AML-193 (cell line): Measurements from ENCODE around the gene ELMO1.
A peak's percentile ranks its signal among the peaks of the same experiment; 100 is the strongest.

Source experiments
- DNase-seq, 2 experiments: peaks; one replicate each; lab custom pipeline; 2025; lab: John Stamatoyannopoulos, UW

Gene ELMO1

GRCh38 chr7:37119296-37119860 is 329.3 kb downstream of the ELMO1 start:
- no peak for DNase-seq

GRCh38 chr7:37118004-37118403 is 330.7 kb downstream of the ELMO1 start:
- no peak for DNase-seq

- DNase-seq, result no peak
These were observed 331.4 kb downstream of the ELMO1 start for GRCh38 chr7:37117292-37117691.

GRCh38 chr7:37116093-37116701 is 332.5 kb downstream of the ELMO1 start:
- DNase-seq, result no peak

- no peak for DNase-seq
These were observed 334.9 kb downstream of the ELMO1 start for GRCh38 chr7:37113661-37114355.

- peak; percentile 4 to 7 for DNase-seq
These were observed 335.8 kb downstream of the ELMO1 start for GRCh38 chr7:37112876-37113275.

- no peak for DNase-seq
These were observed 336.4 kb downstream of the ELMO1 start for GRCh38 chr7:37112218-37112617.

GRCh38 chr7:37111459-37111858 is 337.2 kb downstream of the ELMO1 start:
- DNase-seq, result no peak

GRCh38 chr7:37110660-37111424 is 337.8 kb downstream of the ELMO1 start:
- DNase-seq, result no peak

- peak; percentile 13 to 28 for DNase-seq
These were observed 338.8 kb downstream of the ELMO1 start for GRCh38 chr7:37109843-37110242.

- DNase-seq, result no peak
These were observed 339.5 kb downstream of the ELMO1 start for GRCh38 chr7:37109016-37109683.

- DNase-seq, result no peak
These were observed 340.0 kb downstream of the ELMO1 start for GRCh38 chr7:37108615-37109014.

GRCh38 chr7:37107047-37107750 is 341.5 kb downstream of the ELMO1 start:
- no peak for DNase-seq

- no peak for DNase-seq
These were observed 342.9 kb downstream of the ELMO1 start for GRCh38 chr7:37105762-37106161.

GRCh38 chr7:37104822-37105518 is 343.7 kb downstream of the ELMO1 start:
- no peak for DNase-seq

- no peak for DNase-seq
These were observed 346.0 kb downstream of the ELMO1 start for GRCh38 chr7:37102518-37103137.

- no peak for DNase-seq
These were observed 347.8 kb downstream of the ELMO1 start for GRCh38 chr7:37100735-37101331.

GRCh38 chr7:37098762-37099161 is 349.9 kb downstream of the ELMO1 start:
- DNase-seq, result no peak

GRCh38 chr7:37097983-37098382 is 350.7 kb downstream of the ELMO1 start:
- DNase-seq, result no peak

- DNase-seq, result no peak
These were observed 351.4 kb downstream of the ELMO1 start for GRCh38 chr7:37097276-37097675.
